SH-SY5Y (cell line): Measurements from ENCODE around the gene E2F1.

Source experiments
- GATA2 ChIP-seq: IDR thresholded peaks from 2 replicates; pipeline ENCODE4 v1.6.1; 2011; ENCODE audit warnings: mild to moderate bottlenecking, low read depth, low read length
- GATA3 ChIP-seq: IDR thresholded peaks from 2 replicates; pipeline ENCODE4 v1.6.1; 2011; ENCODE audit warnings: low read depth, mild to moderate bottlenecking, low read length, moderate library complexity

DNA sequence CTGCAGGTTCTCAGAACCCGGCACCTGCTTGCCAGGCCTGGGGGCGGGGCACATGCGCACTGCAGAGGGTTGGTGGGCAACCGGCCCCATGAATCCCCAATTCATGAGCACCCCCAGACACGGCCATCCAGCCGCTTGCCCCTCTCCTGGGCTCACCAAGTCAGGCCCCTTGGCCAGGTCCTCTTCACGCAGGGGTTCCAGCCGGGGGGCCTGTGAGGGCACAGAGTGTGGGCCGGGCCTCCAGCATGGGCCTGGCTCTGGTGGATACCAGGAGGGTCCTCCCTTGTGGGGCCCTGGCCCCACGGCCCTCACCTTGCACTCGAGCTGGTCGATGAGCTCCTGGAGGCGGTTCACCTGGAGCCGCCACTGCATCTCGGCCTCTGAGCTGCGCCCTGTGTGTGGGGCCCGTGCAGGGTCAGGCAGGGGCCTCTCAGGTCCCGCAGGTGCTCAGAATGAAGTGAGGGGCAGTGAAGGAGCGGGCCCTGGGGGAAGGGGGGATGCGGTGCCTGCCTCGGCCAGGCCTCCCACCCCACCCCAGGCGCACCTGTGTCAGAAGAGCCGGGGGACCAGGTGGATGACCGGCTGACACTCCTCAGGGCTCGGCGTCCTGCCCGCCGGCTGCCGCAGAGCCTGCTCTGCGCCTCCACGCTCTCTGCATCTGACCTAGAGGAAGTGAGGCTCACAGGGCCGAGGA lies 26.7 kb downstream of the E2F1 start:
- TF ChIP-seq GATA2, result no peak
- TF ChIP-seq GATA3, result no peak
